Psoas muscle (tissue), 8 donors: ENCODE data around the gene OLAH. TPM values are rescaled to one million over a fixed set of nuclear protein-coding genes. Genes with fewer than 3 reads are reported as not detected.

Source experiments
- ATAC-seq, 4 donors: fragments of 200-7000 bp; cut with Tn5 transposase; one replicate each; pipeline ENCODE4 v1.9.1; 2020; ENCODE audit warnings: moderate library complexity in 3 of 4, mild to moderate bottlenecking in 2 of 4
- DNase-seq, 2 donors: peaks; one replicate each; pipeline ENCODE4 v3.0.0-alpha.2; 2020
- H3K27ac ChIP-seq: fragments of 200-600 bp; one replicate; pipeline ENCODE4 v1.8.0; 2022
- H3K27me3 ChIP-seq, 3 donors: fragments of 200-600 bp in 1 of 3; one replicate each; pipeline versions ENCODE4 v1.6.1 to v1.8.0; 2013 to 2022; ENCODE audit warnings: low read length in 2 of 3, mild to moderate bottlenecking in 2 of 3, moderate library complexity in 1 of 3; ENCODE audit not compliant: insufficient read depth in 3 of 3
- H3K36me3 ChIP-seq, 2 donors: fragments of 200-600 bp in 1 of 2; one replicate each; pipeline versions ENCODE4 v1.6.1 to v1.8.0; 2013 to 2022; ENCODE audit warnings: low read depth in 1 of 2, mild to moderate bottlenecking in 1 of 2, moderate library complexity in 1 of 2; ENCODE audit not compliant: insufficient read depth in 1 of 2
- H3K4me1 ChIP-seq: fragments of 200-600 bp; one replicate; pipeline ENCODE4 v1.8.0; 2022
- H3K4me3 ChIP-seq: fragments of 200-600 bp; one replicate; pipeline ENCODE4 v1.8.0; 2022; ENCODE audit warnings: mild to moderate bottlenecking
- H3K9me3 ChIP-seq: fragments of 200-600 bp; one replicate; pipeline ENCODE4 v1.8.0; 2022
- WGBS, 3 donors: extraction: QIAGEN DNeasy Blood & Tissue Kit; methylation state at CpG; one replicate each; pipeline versions ENCODE4 v1.1.6 to v1.1.7; 2013; 5-methylcytosine and 5-hydroxymethylcytosine counted together
- intact Hi-C, 2 donors: fragments of 100-400 bp; cut with DNase I; formaldehyde crosslinking; loops; one replicate each; pipeline versions ENCODE4 v1.11.0 to v1.14.2; 2022
- polyA plus RNA-seq, 3 donors: library from polyadenylated mRNA; stranded (reverse); fragments of 200-250 nt; gene quantifications; one replicate each; pipeline ENCODE4 v1.2.3, GENCODE V29; 2013
- total RNA-seq, 4 donors: library from RNA; stranded (reverse); fragmentation: NEBNext Ultra II Directional in 2 of 4; extraction: Animal tissue kit (Norgen Biotek cat#: 25700) in 2 of 4; gene quantifications; one replicate each; pipeline versions ENCODE4 v1.2.1 to v1.2.4, GENCODE V29; 2021 to 2023
- TF ChIP-seq, protein P1 (sequence below): fragments of 200-600 bp; IDR thresholded peaks from one replicate; pipeline ENCODE4 v1.8.0; 2022; ENCODE audit warnings: antibody characterized with exemption
- donor health status: healthy with polysubstance abuse.
- donor health status: DM: no; HTN: no; CAD: no; lungs with moderate emphysema.
- donor health status: Bipolar disorder and iron deficiency.
- donor health status: healthy.
- donor health status: DM: yes; HTN: yes; CAD: no.
- donor health status: DM: no; HTN: no; CAD: no.
- donor health status: DM: no; HTN: no; CAD: no.
- donor health status: DM: yes; HTN: yes; CAD: no.

The OLAH gene
- total and polyA plus RNA-seq, 7 donors: 0.25 to 0.99 (median 0.34) TPM; not detected in 3

- Histone ChIP-seq H3K4me3 (no peak overlapping the region), H3K4me1 (no peaks in the 10 kb centered on the region), H3K27ac (no peak overlapping the region), H3K36me3 (no peaks in the 10 kb centered on the region), H3K9me3 (peaks cover 10% of the 10 kb centered on the region), H3K27me3 (no peaks in the 10 kb centered on the region)
- ATAC-seq (no peak), DNase-seq (no peak)
- intact Hi-C loops: no loop called here
- TF ChIP-seq, protein P1, sequence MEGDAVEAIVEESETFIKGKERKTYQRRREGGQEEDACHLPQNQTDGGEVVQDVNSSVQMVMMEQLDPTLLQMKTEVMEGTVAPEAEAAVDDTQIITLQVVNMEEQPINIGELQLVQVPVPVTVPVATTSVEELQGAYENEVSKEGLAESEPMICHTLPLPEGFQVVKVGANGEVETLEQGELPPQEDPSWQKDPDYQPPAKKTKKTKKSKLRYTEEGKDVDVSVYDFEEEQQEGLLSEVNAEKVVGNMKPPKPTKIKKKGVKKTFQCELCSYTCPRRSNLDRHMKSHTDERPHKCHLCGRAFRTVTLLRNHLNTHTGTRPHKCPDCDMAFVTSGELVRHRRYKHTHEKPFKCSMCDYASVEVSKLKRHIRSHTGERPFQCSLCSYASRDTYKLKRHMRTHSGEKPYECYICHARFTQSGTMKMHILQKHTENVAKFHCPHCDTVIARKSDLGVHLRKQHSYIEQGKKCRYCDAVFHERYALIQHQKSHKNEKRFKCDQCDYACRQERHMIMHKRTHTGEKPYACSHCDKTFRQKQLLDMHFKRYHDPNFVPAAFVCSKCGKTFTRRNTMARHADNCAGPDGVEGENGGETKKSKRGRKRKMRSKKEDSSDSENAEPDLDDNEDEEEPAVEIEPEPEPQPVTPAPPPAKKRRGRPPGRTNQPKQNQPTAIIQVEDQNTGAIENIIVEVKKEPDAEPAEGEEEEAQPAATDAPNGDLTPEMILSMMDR: no peak
- WGBS, 3 donors: 57 to 72% (median 58%) methylated on average over 1 of the region's 1 CpG
Measured at GRCh38 chr10:15058689-15059088, 14.9 kb downstream of the OLAH start.

GRCh38 chr10:15059914-15060313, 16.2 kb downstream of the OLAH start:
- H3K9me3 ChIP-seq: peaks cover 10% of the 10 kb centered on the region
- TF ChIP-seq, protein P1: no peak
- H3K4me3 ChIP-seq: no peak overlapping the region
- no peaks in the 10 kb centered on the region for H3K4me1 ChIP-seq
- no peaks in the 10 kb centered on the region for H3K36me3 ChIP-seq
- no peaks in the 10 kb centered on the region for H3K27me3 ChIP-seq
- H3K27ac ChIP-seq: no peak overlapping the region
- no peak for ATAC-seq
- intact Hi-C loops: no loop called here
- 78 to 91% (median 79%) methylated on average over 4 of the region's 4 CpGs for WGBS, 3 donors
- no peak for DNase-seq

GRCh38 chr10:15060638-15061037, 16.9 kb downstream of the OLAH start:
- intact Hi-C loops: no loop called here
- ATAC-seq: no peak
- 77 to 84% (median 79%) methylated on average over 2 of the region's 2 CpGs for WGBS, 3 donors

DNA sequence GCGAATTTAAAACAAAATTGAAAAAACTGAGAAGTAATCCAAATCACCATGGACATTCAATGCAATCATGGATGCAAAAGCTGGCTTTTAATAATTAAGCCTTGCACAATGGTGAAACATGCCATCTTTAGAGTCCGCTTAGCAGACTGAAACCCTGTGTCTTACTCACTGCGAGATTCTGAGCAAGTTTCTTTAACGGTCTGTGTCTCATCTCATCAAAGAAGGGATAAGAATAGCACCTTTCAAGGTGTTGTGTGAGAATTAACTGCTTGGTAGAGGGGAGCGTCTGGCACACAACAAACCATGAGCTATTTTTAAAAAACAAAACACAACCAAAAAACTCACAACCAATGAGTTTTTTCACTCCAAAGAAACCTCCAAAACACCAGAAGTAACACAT, 23.4 kb downstream of the OLAH start:
- Histone ChIP-seq H3K4me1 (no peaks in the 10 kb centered on the region), H3K4me3 (no peak overlapping the region), H3K36me3 (no peaks in the 10 kb centered on the region), H3K27me3 (no peaks in the 10 kb centered on the region), H3K27ac (no peak overlapping the region), H3K9me3 (no peaks in the 10 kb centered on the region)
- 78 to 97% (median 93%) methylated on average over 5 of the region's 5 CpGs for WGBS, 3 donors
- ATAC-seq (no peak), DNase-seq (no peak)
- intact Hi-C loops: no loop called here
- TF ChIP-seq, protein P1: no peak

More at GRCh38 chr10:15060638-15061037, 16.9 kb downstream of the OLAH start:
- H3K4me1 ChIP-seq: no peaks in the 10 kb centered on the region
- H3K27me3 ChIP-seq: no peaks in the 10 kb centered on the region
- DNase-seq: no peak
- H3K27ac ChIP-seq: no peak overlapping the region
- H3K4me3 ChIP-seq: no peak overlapping the region
- TF ChIP-seq, protein P1: no peak
- peaks cover 10% of the 10 kb centered on the region for H3K9me3 ChIP-seq
- no peaks in the 10 kb centered on the region for H3K36me3 ChIP-seq

GRCh38 chr10:15068802-15069201, 25.1 kb downstream of the OLAH start:
- TF ChIP-seq, protein P1: no peak
- ATAC-seq (peak in 1 of 4 donors; percentile 37), DNase-seq (no peak)
- 29 to 49% (median 45%) methylated on average over 3 of the region's 3 CpGs for WGBS, 3 donors
- Histone ChIP-seq H3K27ac (no peak overlapping the region), H3K4me3 (no peak overlapping the region), H3K27me3 (no peaks in the 10 kb centered on the region), H3K36me3 (no peaks in the 10 kb centered on the region), H3K4me1 (no peaks in the 10 kb centered on the region), H3K9me3 (no peaks in the 10 kb centered on the region)
- intact Hi-C loops: no loop called here
